ENCODE data around the gene KCNJ4.

Gene KCNJ4

GRCh38 chr22:38429499-38430068, 25.4 kb downstream of the KCNJ4 start:
- peak; percentile 42 for DNase-seq

- no peak for DNase-seq
These were observed 26.3 kb downstream of the KCNJ4 start for GRCh38 chr22:38428714-38429113.

GRCh38 chr22:38427940-38428339, 27.1 kb downstream of the KCNJ4 start:
- no peak for DNase-seq

- no peak for DNase-seq
These were observed 27.5 kb downstream of the KCNJ4 start for GRCh38 chr22:38427465-38427864.

- DNase-seq = no peak
These were observed 28.4 kb downstream of the KCNJ4 start for GRCh38 chr22:38426628-38427027.

- DNase-seq = no peak
These were observed 30.4 kb downstream of the KCNJ4 start for GRCh38 chr22:38424525-38425080.

GRCh38 chr22:38423512-38424503, 31.2 kb downstream of the KCNJ4 start:
- no peak for DNase-seq

GRCh38 chr22:38422611-38423511, 32.1 kb downstream of the KCNJ4 start:
- no peak for DNase-seq

GRCh38 chr22:38420734-38421133, 34.3 kb downstream of the KCNJ4 start:
- no peak for DNase-seq

GRCh38 chr22:38419858-38420160, 35.2 kb downstream of the KCNJ4 start:
- DNase-seq = no peak

GRCh38 chr22:38419121-38419857, 35.7 kb downstream of the KCNJ4 start:
- no peak for DNase-seq

GRCh38 chr22:38418589-38418988, 36.4 kb downstream of the KCNJ4 start:
- no peak for DNase-seq

GRCh38 chr22:38417252-38418060, 37.5 kb downstream of the KCNJ4 start:
- DNase-seq = no peak

GRCh38 chr22:38416621-38417251, 38.3 kb downstream of the KCNJ4 start:
- DNase-seq = no peak

GRCh38 chr22:38415561-38416321, 39.3 kb downstream of the KCNJ4 start:
- DNase-seq = no peak

GRCh38 chr22:38415046-38415445, 40.0 kb downstream of the KCNJ4 start:
- DNase-seq = no peak

- DNase-seq = no peak
These were observed 41.0 kb downstream of the KCNJ4 start for GRCh38 chr22:38414009-38414395.

- no peak for DNase-seq
These were observed 41.7 kb downstream of the KCNJ4 start for GRCh38 chr22:38413085-38414008.
